Erythroblast (primary cell): Measurements from ENCODE around the gene ATP4A.

Experiments used
- GATA1 ChIP-seq: IDR thresholded peaks from 2 replicates; pipeline ENCODE4 v1.6.1; 2011; ENCODE audit warnings: low read depth, mild to moderate bottlenecking, control low read depth, low read length, moderate library complexity
- POLR2A ChIP-seq: IDR thresholded peaks from 2 replicates; pipeline ENCODE4 v1.6.1; 2011; ENCODE audit warnings: mild to moderate bottlenecking, low read length

GRCh38 chr19:35533201-35533821 lies 30.1 kb downstream of the ATP4A start, which contains the start of gene GAPDHS:
- no peak for TF ChIP-seq POLR2A
- no peak for TF ChIP-seq GATA1
